Heart left ventricle (tissue), 13 donors: ENCODE measurements around the gene OR13C3.

Source experiments
- POLR2A ChIP-seq, 2 donors: fragments of 450-650 bp; IDR thresholded peaks; one replicate each; pipeline ENCODE4 v1.6.1; 2017; ENCODE audit warnings: antibody characterized with exemption in 2 of 2, mild to moderate bottlenecking in 2 of 2, moderate library complexity in 2 of 2
- TF ChIP-seq, protein P1 (sequence below), 12 donors: fragments of 200-600 bp; sonication (generic) in 4 of 12; IDR thresholded peaks; one replicate each; pipeline versions ENCODE4 v1.5.0 to v1.8.0; 2018 to 2022; ENCODE audit warnings: antibody characterized with exemption in 12 of 12, mild to moderate bottlenecking in 5 of 12
- donor health status: ischemic (EF 13 %, LVEDD 7.1; RV severe dilation, severe dysfunction).
- donor health status: DM: no; HTN: yes; CAD: no.
- donor health status: DM: no; HTN: no; CAD: no.
- donor health status: ischemic (EF 25% LVEDD 6.9; RV normal size, moderate dysfunction).
- donor health status: ischemic (EF 25% LVEDD 5.7; RV mildly dilated, moderate dysfunction).
- donor health status: ischemic (EF 35%, LVEDD 5.7; RV mildly dilated, moderate dysfunction).
- donor health status: nonischemic (EF 11% LVEDD 7.7; RV severe dilation, severe dysfunction).
- donor health status: DM: yes; HTN: yes; CAD: no.
- donor health status: PGD.
- donor health status: ischemic (EF 29% LVEDD 5.4; RV normal size, mild dysfunction).
- donor health status: nonischemic (EF 23%, LVEDD 6.1; RV moderate dilation, normal function).

DNA sequence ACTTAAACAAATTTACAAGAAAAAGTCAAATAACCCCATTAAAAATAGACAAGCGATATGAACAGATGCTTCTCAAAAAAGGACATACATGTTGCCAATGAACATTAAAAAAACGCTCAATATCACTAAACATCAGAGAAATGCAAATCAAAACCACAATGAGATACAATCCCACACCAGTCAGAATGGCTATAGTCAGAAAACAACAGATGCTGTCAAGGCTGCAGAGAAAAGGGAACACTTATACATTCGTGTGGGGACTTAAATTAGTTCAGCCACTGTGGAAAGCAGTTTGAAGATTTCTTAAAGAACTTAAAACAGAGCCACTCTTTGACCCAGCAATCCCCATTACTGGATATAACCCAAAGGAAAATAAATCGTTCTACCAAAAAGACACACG is 21.8 kb downstream of the OR13C3 start:
- TF ChIP-seq, protein P1, sequence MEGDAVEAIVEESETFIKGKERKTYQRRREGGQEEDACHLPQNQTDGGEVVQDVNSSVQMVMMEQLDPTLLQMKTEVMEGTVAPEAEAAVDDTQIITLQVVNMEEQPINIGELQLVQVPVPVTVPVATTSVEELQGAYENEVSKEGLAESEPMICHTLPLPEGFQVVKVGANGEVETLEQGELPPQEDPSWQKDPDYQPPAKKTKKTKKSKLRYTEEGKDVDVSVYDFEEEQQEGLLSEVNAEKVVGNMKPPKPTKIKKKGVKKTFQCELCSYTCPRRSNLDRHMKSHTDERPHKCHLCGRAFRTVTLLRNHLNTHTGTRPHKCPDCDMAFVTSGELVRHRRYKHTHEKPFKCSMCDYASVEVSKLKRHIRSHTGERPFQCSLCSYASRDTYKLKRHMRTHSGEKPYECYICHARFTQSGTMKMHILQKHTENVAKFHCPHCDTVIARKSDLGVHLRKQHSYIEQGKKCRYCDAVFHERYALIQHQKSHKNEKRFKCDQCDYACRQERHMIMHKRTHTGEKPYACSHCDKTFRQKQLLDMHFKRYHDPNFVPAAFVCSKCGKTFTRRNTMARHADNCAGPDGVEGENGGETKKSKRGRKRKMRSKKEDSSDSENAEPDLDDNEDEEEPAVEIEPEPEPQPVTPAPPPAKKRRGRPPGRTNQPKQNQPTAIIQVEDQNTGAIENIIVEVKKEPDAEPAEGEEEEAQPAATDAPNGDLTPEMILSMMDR (IDR thresholded peaks at IDR 0.05): no peak
- no peak for TF ChIP-seq POLR2A (IDR thresholded peaks at IDR 0.05)
